LHCN-M2 (cell line): ENCODE measurements around the gene TRIM13. TPM values are rescaled to one million over a fixed set of nuclear protein-coding genes. Genes with fewer than 3 reads are reported as not detected.
"Not testable (repeated sequence)": the region's sequence is repeated elsewhere in the genome, so short reads cannot be mapped to it uniquely, and the experiment has no call there.

Experiments used
- DNase-seq: peaks from one replicate; pipeline ENCODE4 v3.0.0-alpha.2; 2012; ENCODE audit warnings: low read depth
- total RNA-seq: library from RNA; depleted of rRNA; stranded (reverse); fragments of >200 nt; gene quantifications from 2 replicates; pipeline ENCODE4 v1.2.3, GENCODE V29; 2014; rRNA removed

Gene TRIM13
- total RNA-seq, 1 experiment from 2014 or later = 18.2 TPM

DNA sequence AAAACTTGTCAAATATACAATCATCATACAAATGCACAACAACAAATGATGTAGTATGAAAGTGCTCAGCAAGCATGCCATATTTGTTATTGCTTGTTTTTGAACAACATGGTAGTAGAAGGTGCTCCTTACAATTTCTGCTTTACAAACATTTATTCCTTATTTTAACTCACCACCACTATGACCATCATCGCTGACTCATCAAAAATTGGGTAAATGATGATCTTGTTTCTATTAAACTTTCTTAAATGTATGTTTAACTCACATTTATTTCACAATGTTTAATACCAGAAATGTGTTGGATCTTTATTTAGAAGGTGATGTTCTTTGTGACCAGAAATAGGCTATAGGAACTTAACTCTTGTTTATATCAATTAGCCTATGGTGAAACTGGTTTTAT, 63.9 kb downstream of the TRIM13 start:
- no peak for DNase-seq

GRCh38 chr13:50062336-50062735, 65.5 kb downstream of the TRIM13 start:
- not testable (repeated sequence) for DNase-seq

DNA sequence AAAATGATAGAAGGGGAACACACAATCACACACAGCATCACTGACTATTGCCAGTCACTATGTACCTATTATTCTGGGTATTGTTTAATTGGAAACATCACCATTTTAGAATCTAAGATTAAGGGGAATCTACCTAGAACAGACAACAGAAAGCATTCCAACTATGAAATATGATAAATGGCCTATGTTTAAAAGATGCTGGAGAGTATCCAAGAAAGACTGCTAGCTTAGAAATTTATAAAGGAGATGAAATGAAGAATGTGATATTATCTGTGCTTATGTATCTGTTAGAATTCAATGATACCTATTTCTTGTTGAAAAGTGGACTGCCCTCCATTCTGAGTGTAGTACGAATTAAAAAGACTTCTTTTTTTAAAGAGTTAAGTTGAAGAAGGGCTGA, 68.9 kb downstream of the TRIM13 start:
- no peak for DNase-seq

Other genes starting within 250 kb of the TRIM13 start
- 33.5 and 38.6 TPM in 2 replicates for gene KPNA3, start 204.4 kb upstream of the TRIM13 start, total RNA-seq
- gene SPRYD7, start 60.7 kb upstream of the TRIM13 start, total RNA-seq = 14.3 and 16.9 TPM in 2 replicates
- gene KCNRG, start 18.4 kb downstream of the TRIM13 start, total RNA-seq = 1.2 and 2.6 TPM in 2 replicates